Activated T-helper 1 cell treated with Interleukin-2 at 50 U/mL for 16 hours (primary cell): ENCODE measurements around the gene PARP6.

Experiments
- DNase-seq: peaks from one replicate; pipeline ENCODE4 v3.0.0-alpha.2; 2020; ENCODE audit warnings: low read depth

PARP6 gene

DNA sequence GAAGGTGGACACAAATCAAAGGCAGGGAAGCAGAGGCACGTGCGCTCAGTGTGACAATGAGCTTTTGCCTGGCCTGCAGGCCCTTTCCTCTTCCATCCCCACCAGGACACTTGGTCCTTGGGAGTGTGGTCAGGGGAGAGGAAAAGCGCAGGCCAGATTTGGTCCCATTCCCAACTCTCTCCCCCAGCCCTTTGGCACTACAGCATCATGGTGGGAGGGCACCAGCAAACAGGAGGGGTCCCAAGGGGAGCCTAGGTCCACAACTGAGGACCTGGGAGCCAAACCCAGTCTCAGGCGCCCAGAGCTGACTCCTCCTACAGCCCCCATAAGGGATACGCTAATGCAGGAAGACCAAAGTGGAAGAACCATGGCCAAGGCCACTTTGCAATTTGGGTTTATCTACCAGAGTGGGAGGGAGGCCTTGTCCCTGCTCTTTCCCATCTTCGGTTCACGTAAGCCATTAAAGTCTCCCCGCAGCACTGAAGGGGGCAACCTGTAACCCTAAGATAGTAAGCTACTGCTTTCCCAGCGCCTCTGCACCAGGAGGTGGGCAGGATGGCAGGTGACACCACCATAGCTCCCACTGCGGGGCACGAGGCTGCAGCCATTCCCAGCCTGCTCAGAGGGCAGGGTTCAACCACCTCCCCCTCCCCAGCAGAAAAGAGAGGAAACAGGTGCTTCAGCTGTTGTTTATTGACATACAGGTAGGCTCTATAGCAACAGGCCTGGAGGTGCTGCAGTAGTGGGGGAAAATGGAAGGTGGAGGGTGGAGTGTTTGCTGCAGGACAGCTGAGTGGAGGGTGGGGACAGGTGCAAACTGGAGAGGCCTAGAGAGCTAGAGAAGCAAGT is 73.8 kb downstream of the PARP6 start:
- DNase-seq = no peak

DNA sequence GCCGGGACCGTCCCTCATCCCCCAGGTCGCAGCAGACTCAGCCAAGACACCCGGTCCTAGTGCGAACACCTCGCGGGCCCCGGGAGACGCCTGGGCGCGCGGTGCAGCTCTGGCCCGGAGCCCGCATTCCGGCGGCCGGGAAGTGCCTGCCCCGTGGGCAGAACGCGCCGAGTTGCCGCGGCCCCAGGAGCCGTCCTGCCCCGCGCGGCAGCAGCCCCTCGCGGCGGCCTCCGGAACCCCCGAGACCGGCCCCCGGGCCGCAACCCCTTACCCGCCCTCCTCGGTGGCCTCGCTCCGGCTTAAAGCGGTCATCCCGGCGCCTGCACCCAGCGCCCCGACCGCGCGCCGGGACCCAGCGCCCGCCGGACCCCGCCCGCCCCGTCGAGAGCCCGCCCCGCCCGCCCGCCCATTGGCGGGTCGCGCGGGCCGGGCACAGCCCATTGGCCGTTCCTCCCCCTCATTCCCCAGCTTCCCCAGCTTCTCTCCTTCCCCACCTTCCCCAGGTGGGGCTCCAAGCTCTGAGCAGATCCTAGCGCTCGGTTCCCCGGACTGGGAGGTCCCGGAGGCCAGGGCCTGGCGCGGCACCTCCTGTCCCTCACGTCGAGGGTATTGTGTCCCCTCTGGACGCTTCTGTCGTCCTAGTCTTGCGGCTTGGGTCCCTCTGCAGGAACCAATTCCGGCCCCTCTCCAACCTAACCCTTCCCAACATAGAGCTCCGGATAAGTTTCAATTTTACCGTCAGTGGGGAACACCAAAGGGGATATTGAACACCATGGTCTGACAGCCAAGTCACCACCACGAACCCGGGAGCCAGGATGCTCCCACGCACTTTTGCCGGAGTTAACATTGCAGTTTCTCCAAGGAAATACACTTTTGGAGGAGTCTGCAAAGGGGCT is 74.6 kb downstream of the PARP6 start, which contains the start of gene GRAMD2A:
Gene GRAMD2A (minus strand): TSS at position 328 of the 896 bp plus-strand sequence.
- DNase-seq = no peak

DNA sequence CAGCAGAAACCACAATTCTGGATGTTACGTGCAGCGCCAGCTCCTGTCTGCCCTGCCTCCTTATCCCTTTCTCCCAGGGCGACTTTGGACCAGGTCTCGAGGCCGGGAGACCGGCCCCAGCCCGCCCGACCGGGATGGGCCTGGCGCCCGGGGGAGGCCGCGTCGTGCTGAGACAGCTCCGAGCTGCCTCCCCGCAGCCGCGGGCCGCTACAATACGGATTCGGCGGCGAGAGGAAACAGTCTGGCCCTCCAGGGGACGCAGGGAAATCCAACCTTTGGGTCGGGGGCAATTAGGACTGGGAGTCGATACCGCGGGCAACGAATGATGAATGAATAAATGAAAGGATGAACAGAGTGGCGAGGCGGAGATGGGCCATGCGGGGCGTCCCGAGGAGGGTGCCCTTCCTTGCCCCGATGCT is 75.3 kb downstream of the PARP6 start:
- DNase-seq = no peak

DNA sequence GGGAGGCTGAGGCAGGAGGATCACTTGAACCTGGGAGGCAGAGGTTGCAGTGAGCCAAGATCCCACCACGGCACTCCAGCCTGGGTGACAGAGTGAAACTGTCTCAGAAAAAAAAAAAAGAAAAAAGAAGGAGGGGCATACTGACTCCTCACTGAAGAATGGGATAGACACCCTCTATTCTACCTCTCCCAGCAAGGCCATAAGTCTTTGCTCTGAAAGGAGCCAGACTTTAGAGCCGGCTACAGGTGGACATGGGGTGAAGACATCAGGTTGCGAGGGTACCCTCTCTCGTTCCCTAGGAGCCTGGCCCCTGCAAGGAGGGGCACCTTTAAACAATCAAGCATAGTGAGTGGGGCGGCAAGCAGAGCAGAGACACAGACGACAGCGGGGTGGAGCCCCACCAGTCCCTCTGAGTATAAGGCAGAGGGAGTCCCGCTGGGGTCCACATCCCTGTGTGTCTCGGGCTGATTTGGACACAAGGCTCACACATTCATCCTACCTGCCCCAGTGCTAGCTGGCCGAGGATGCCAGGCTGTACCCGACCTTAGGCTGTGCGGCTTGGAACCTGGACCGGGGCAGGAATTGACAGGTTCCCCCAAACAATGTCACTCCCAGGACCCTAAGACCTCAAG is 75.8 kb downstream of the PARP6 start:
- no peak for DNase-seq

DNA sequence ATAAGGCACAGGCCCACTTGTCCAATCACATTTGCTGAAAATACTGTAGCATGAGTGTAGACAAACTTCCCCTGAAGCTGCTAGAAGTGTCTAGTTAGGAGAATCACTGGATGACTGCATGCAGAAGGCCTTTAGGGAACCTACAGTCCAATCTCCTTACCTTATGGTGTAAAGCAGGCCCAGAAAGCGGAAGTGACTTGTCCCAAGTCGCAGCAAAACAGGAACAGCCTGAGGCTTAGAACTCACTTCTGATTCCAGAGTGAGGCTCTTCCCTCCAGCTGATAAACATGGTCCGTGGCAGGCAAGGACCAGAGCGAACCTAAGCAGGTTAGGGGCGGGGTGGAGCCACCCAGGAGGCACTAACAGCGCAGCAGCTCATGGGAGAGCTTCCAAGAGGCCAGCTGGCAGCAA is 77.2 kb downstream of the PARP6 start:
- no peak for DNase-seq

DNA sequence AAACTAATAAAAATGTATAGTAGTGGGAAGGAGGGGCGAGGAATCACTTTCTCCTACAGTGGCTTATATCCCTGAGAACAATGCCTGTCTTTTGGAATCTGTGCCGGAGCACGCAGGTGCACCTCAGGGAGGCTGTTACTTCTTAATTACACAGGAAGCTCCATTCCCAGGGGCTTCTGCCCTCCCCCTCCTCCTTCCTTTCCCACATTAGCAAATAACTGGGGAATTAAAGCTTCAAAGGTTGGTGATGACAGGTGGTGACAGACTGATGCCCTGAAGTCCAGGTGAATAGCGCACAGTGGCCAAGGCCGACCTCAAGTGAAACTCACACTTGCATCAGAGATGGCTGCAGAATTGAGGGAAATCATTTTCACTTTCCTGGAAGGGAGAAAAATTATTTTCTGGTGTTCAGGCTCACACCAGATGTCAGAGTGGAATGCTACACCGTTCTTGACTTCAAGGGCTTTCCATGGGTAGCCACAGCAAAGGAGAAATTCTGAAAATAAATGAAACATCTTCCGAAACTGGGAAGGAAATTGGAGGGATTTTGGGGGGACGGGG is 78.4 kb downstream of the PARP6 start:
- no peak for DNase-seq

DNA sequence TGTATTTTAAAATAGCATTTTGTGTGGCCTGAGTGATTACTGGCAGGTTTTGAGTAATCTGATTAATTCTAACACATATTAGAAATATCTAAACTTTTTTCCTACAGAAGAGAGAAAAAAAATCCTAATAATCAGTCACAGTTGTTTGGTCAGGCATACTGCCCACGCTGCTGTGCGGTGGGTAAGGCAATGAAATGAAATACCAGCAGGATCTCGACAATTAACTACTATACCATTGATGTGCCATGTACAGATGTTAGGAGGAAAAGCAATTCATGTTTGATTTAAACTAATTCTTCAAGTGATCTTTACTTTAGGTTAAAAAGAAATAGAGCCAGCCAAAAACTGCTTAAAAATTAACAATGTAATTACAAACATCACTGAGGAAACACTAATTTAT is 79.9 kb downstream of the PARP6 start:
- DNase-seq = no peak
